DMS153 treated with DMSO at 0.1 percent for 48 hours (cell line): ENCODE data around the gene POLR1A.

Experiments used
- DNase-seq: peaks from one replicate; lab custom pipeline; 2025; ENCODE audit not compliant: unreplicated experiment; lab: John Stamatoyannopoulos, UW

The POLR1A gene

GRCh38 chr2:86038291-86039081, 67.2 kb downstream of the POLR1A start:
- DNase-seq = no peak

DNA sequence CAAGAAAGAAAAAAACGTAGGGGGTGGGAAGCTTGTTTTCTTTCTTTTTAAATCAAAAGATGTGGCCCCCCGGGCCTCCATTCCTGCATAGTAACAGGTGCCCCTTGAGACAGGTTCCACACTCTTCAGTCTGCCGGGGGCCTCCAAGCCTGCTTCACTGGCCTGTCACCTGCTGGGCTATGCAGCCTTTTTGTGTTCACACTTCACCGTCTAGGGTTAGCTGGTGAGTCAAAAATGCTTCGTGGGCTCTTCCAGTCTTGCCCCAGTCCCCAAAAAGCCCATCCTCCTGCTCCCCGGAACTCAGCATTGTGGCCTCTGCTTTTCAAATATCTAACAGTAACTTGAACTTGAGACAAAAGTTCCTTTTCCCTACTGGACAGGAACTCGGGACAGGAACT, 67.9 kb downstream of the POLR1A start:
- DNase-seq = no peak

DNA sequence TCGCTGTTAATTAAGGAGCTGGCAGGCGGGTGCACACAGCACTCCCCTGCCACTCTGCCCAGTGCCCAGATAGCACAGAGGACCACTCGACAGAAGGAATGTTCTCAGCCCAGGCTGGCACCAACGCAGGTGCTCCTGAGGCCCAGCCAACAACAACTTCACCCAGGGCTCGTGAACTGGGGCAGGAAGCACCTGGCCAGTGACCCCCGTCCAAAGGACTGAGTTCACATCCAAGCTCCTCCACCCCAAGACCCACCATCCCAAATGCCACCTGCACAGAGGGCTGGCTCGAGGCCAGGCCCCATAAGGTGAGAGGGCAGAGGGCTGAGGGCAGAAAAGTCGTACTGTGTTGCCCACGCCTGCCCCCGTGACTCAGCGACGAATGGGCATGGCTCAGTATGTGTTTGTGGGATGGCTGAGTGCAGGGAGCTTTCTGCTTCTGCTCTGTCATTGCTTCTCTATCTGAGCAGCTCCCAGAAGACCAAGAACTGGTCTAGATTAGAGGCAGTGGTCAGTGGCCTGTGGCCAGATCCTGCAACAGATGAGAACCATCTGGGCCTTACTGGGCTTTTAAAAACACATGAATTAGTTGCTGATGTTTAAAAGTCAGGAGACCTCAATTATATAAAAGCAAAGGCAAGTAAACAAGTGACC, 68.4 kb downstream of the POLR1A start:
- no peak for DNase-seq

DNA sequence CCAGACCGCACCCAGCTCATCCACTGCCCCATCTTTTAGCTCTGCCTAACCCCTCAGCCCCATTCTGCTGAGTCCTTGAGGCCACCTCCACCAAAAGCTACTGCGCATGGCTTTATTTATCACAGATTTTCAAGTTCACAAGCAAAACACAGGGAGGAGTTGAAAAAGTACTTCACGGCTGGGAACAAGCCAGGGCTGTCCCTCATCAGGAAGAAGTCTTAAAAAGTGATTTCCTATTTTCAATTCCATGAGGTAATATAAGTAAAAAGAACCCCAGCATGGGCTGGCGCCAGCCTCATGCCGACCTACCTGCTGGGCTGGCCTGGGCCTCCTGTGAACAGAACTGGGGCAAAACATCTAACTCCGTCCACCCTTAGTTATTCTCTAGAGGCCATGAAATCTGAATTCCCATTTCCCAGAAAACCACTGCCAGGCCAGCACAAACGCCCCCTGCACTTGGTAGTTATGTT, 69.0 kb downstream of the POLR1A start:
- DNase-seq = peak; percentile 65

- peak; percentile 83 for DNase-seq
These were observed 69.6 kb downstream of the POLR1A start for GRCh38 chr2:86035883-86036668.

DNA sequence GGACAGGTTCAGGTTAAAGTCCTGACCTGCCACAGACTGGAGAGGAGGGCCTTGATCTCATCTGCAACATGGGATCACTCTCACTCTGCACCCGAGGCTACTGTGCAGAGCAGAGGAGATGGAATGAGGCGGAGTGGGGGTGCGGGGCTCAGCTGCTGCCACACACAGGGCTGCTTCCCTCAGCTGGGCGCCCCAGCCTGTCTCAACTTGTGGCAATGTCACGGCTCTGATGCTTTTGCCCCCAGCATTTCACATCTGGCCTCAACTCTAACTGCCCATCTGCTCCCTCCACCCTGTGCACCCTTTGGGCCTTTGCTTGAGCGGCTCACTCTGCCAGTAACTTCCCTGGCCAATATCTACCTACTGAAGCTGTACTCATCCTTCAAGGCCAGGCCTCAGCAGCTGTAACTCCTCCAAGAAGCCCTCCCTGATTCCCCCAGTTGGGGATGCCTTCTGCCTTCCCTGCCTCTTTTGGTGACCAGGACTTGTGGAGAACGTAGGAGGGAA, 70.3 kb downstream of the POLR1A start:
- DNase-seq = no peak

DNA sequence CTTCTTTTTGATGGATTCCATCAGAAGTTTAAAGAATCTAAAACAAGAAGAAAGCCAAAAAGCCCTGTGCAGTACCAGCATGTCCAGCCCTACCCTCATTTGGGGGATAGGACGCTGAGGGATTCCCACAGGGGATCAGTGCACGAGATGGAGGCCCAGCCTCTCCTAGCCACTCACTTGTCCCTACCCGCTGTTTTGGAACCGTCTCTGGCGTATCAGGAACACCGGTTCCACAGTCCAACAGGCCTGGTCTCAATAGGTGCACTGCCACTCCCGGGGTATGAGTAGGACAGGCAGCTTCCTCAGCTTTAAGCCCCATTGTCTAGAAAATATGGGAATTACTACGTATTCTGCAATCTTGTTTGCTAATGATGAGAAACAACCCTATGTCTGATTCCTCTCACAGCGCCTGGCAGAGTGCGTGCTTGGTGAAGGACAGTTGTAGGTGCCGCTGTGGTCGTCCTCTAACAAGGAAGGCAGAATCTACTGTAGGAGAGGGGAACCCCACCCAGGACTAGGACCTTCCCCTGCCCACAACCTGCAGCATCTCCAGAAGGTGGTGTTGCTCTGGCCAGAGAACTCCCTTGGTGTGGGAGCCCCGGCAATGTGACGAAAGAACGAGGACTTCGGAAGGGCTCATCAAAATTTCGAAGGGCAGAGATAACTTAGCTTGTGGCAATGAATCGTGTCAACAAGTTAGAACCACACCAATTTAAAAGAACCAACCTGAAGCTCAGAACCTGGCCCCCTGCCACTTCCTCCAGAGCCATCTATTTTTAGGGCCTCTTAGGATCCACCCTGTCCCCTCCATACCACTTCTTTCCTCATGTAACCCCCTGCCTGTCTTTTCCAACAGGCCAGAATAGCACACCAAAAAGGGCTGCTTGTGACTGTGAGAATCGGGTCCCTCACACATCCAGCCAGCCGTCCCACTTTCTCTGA, 71.7 kb downstream of the POLR1A start:
- DNase-seq = no peak

- DNase-seq = no peak
These were observed 72.7 kb downstream of the POLR1A start for GRCh38 chr2:86032861-86033595.

GRCh38 chr2:86031606-86032005, 74.1 kb downstream of the POLR1A start:
- no peak for DNase-seq

DNA sequence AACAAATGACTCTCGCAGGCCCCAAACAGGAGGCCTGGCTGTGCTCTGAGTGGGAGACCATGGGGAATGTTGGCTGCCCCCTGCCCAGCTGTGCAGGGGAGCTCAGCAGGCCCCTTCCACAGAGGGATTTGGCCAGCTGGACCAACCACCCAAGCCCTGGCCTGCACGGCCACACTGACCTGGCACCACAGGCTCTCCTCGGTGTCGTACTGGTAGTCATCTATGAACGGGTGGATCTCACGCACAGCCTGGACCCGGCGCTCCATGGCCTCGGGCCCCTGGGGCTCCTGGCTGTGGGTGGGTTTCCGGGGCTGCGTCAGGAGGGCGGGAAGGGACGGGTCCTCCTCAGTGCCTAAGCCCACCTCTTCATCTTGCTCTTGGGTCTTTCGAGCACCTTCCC, 74.5 kb downstream of the POLR1A start:
- no peak for DNase-seq

DNA sequence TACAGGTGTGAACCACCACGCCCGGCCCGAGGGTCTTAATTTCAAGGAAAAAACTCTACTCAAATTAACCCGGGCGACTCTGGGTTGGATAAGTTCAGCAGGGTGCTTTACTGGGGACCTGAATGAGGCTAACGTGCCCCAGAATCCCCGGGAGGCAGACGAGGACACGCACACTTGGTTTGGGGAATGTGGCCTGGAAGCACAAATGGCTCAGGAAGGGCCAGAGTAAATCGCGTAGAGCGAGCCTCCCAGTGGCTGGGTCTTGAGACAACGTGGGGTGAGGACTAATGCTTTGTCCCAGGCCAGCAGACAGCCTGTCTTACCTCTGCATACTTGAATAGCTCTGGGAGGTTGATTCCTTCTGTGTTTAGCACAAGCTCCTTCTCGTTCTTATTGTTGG, 75.8 kb downstream of the POLR1A start:
- DNase-seq = no peak

DNA sequence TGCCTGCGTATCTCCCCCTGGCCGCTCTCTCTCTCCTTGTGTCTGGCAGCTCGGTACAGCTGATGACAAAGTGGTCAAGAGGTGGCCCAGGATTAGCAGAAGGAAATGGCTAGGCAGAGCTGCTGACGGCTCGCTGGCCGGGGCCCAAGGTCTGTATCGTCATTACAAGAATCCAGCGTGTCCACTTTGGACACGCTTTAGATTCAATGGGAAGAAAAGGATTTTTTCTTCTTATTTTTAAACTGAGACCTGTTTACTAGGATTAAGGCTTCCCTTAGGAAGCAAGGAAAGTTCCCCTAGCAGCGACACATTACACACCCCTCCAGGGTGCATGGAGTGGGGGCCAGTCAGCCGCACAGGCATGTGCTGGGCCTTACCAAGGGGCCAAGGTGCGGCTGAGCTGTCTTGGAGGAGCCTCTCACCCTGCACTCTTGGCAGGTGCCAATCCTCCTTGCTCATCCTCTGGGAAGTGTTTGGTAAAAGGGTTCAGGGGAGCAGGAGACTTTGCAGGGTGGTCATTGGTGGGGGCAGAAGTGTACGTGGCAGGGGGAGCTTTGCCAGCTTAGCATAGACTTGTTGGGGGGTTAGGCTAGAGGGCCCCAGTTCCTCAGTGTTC, 76.8 kb downstream of the POLR1A start:
- no peak for DNase-seq

DNA sequence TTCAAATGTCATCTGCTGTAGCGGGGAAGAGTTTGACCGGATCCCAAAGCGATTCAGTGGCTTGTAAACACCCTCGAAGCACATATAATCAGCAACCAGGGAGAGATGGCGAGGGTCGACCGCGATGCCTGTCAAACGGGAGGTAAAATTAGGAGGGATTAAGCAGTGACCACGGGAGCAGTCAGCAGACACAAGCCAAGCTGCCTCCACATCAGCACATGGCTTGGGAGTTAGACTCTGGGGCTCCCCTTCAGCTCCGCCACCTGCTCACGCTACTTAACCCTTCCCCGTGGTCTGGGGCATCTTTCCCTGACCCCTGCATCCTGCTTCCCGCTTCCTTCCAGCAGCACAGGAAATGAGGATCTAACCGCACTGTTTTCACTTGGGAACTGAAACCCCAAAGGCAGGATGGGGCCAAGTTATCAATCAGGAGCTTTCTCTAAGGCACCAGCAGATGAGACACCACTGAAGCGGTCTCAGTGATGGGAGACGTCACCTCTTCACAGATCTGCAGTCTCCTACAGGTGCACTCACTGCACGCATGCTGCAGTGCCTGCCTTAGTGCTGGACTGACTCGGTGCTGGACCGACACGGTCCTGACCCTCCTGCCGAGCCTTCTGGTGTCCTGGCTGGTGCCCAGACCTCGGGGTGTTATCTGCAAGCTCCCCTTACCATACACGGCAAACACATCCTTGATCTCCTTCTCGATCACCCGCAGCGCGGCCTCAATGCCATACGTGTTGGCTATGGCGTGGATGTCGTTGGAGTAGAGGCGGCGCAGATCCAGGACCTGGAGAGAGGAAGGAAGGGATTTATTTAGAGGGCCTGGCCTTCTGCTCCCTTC, 77.5 kb downstream of the POLR1A start:
- no peak for DNase-seq

DNA sequence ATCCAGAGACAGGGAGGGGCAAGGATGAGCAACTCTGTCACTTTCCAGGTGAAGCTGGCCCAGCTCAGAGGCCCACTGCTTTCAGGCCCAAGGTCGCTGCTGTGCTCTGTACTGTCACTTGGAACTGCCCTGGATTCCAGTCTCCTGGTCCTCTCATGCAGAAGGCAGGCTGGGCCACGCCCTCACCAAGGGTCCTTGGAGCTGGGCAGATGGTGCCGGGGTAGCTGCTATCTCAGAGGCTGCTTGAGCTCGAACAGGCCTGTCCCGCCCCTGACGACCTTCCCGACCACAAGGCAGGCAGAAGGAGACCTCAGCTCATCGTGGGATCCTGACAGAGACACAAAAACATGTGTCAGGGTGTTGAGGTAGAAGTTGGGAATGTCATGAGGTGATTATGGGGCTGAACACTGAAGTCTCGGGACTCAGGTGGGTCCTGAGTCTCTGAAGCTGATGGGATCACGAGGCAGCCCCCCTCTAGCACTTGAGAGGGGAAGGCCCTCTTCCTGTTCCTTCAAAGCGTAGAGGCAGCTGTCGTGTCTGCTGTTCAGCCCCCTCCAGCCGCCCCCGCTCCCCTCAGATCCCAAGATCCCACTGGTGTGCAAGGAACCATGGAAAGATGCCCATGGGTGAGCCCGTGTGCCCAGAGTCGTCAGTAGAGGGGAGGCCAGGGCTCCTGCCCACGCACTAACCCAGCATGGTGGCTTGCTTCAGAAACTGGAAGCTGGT, 78.3 kb downstream of the POLR1A start:
- no peak for DNase-seq

DNA sequence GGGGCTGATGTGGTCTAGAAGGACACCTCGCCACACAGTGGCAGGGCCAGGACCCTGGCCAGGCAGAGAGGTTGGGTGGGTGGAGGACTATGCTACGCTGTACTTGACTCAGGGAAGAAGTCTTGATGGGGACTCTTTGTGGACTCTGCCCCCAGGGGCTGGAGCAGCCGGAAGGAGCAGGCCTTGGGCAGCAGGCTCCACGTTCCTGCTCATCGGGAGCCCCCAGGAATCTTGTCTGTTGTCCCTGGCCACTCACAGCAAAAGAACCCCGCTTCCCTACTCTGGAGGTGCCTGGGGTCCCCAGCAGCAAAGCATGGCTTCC, 79.0 kb downstream of the POLR1A start:
- no peak for DNase-seq

GRCh38 chr2:86025976-86026743, 79.5 kb downstream of the POLR1A start:
- no peak for DNase-seq

DNA sequence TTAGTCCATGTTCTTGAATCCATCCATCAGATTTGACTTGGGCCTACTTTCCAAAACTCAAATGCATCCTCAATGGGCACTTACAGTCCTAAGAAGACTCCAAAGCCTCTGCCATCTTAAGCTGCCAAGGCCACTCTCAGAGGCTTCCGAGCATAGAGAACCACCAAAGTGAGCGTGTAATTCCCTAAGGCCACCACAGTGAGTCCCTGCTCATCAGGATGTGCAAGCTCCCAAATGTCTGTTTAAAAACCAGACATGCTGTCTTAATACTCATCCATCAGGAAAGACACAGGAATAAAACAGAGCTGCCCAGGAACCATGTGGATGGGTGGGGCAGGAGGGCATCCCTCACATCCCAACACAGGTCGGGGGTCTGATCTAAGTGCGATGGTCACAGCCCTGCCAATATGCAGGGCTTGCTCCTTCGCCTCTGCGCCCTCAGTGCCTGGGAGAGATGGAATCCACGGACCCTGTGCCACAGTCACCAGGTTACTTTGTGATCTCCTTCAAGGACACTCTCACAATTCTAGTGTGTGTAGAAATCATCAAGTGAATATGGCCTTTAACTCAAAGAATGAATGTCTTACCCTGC, 80.4 kb downstream of the POLR1A start:
- DNase-seq = no peak
